ACC112 (cell line): ENCODE measurements around the gene GLI3.

Experiments used
- H2AFZ ChIP-seq: fragments of 200-600 bp; sonication (generic); one replicate; pipeline ENCODE4 v1.6.0; 2017; ENCODE audit warnings: antibody characterized with exemption, low read length; ENCODE audit not compliant: unreplicated experiment
- H3K27ac ChIP-seq: fragments of 200-600 bp; sonication (generic); 2 replicates; pipeline ENCODE4 v1.5.1; 2014; ENCODE audit warnings: low read depth, mild to moderate bottlenecking, antibody characterized with exemption, low read length, moderate library complexity
- H3K27me3 ChIP-seq: fragments of 200-600 bp; sonication (generic); 2 replicates; pipeline ENCODE4 v1.6.1; 2014; ENCODE audit warnings: mild to moderate bottlenecking, antibody characterized with exemption, low read length, moderate library complexity, mixed read lengths; ENCODE audit not compliant: insufficient read depth
- H3K36me3 ChIP-seq: fragments of 200-600 bp; sonication (generic); 2 replicates; pipeline ENCODE4 v1.6.1; 2016; ENCODE audit warnings: mild to moderate bottlenecking, antibody characterized with exemption, low read length, moderate library complexity, mixed read lengths; ENCODE audit not compliant: insufficient read depth
- H3K4me1 ChIP-seq: fragments of 200-600 bp; sonication (generic); one replicate; pipeline ENCODE4 v1.6.1; 2016; ENCODE audit warnings: low read length, mixed read lengths; ENCODE audit not compliant: insufficient read depth, unreplicated experiment, control insufficient read depth
- H3K4me3 ChIP-seq: fragments of 200-600 bp; sonication (generic); 2 replicates; pipeline ENCODE4 v1.5.1; 2014; ENCODE audit warnings: mild to moderate bottlenecking, low read depth, low read length
- H3K79me2 ChIP-seq: fragments of 200-600 bp; sonication (generic); one replicate; pipeline ENCODE4 v1.6.0; 2016; ENCODE audit warnings: low read length; ENCODE audit not compliant: control insufficient read depth, unreplicated experiment, insufficient read depth

The GLI3 gene

DNA sequence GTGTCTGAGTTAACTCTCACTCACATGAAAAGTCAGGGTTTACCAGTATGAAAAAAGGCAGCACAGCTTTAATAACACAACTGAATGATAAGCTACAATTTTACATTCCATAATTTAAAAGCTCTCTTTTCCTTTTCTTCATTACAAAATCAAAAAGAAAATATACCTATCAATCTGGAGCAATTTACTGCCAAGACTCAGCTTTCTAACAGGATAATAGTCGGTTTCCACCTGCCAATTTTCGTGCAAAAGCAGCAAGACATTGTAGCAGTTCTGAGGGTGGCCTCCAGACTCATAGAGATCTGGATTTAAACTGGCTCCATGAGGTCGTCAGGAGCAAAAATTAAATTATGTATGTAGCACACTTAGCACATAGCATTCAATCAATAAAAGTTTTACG is 191.0 kb downstream of the GLI3 start:
- no peaks in the 10 kb centered on the region for H3K79me2 ChIP-seq
- H3K27ac ChIP-seq, result no peak overlapping the region
- no peaks in the 10 kb centered on the region for H3K27me3 ChIP-seq
- H3K36me3 ChIP-seq, result no peaks in the 10 kb centered on the region
- H2AFZ ChIP-seq, result no peak overlapping the region
- no peak overlapping the region for H3K4me3 ChIP-seq
- no peaks in the 10 kb centered on the region for H3K4me1 ChIP-seq

DNA sequence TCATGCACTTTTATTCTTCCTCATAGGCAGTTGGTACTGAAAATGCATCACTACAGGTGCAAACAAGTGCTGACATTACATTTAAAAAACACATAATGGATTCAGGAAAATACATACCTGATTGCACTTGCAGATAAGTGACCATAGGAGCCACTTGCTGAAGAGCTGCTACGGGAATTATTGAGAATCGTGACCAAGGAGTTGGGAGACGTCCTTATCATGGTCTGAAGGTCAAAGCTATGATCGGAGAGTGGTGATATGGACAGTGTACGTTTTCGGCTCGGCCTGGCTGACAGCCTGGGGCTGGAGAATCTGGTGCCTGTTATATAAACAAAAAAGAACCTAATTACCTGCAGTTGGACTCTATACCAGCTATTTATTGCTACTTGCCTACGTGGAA is 197.1 kb downstream of the GLI3 start:
- Histone ChIP-seq H3K4me3 (no peak overlapping the region), H3K36me3 (peaks cover 8% of the 10 kb centered on the region; the same call in 1 of the 2 replicates), H3K4me1 (no peaks in the 10 kb centered on the region), H3K27ac (no peak overlapping the region), H3K79me2 (no peaks in the 10 kb centered on the region), H2AFZ (no peak overlapping the region), H3K27me3 (no peaks in the 10 kb centered on the region)

DNA sequence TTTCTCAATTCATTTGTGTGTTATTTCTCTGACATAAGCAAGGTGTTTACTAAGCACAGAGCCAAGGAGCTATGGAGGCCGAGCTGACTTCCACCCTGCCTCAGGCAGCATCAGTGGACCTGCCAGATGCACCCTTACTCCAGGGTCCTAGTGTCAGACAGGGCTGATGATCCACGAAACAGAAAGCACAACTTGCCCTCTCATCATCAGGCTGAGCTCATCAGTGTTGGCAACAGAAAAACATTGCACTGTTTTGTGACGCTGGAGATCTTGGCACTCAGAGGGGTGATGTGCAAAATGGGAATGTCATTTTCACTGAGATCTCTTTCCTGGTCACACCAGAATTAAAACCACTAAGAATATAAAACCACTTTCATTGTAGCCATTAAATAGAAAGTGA is 201.8 kb downstream of the GLI3 start:
- Histone ChIP-seq H3K79me2 (no peaks in the 10 kb centered on the region), H3K36me3 (peaks cover 8% of the 10 kb centered on the region; the same call in 1 of the 2 replicates), H3K4me1 (no peaks in the 10 kb centered on the region), H3K27me3 (no peaks in the 10 kb centered on the region), H3K4me3 (no peak overlapping the region), H2AFZ (no peak overlapping the region), H3K27ac (no peak overlapping the region)

GRCh38 chr7:42033480-42033879 is 203.5 kb downstream of the GLI3 start:
- Histone ChIP-seq H3K79me2 (no peaks in the 10 kb centered on the region), H3K36me3 (peaks cover 10% of the 10 kb centered on the region; the same call in 1 of the 2 replicates), H3K4me3 (no peak overlapping the region), H3K27me3 (no peaks in the 10 kb centered on the region), H3K27ac (no peak overlapping the region), H3K4me1 (no peaks in the 10 kb centered on the region), H2AFZ (no peak overlapping the region)

DNA sequence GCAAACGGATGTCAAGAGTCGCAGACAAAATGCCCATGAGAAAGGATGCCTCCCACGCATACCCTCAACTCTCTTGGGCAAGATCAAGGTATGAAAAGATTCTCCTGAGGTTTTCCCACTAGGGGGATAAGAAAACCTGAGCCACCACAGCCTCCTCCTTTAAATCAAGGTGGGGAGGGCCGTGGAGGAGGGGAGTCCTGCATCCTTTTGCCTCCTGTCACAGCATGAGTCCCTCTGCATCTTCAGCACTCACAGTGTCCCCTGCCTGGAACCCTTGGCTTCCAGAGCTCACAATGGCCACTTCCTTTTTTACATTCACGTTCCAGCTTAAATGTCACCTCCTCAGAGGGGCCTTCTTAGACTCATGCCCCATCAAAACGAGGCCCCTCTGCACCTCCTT is 207.6 kb downstream of the GLI3 start:
- H2AFZ ChIP-seq, result no peak overlapping the region
- no peaks in the 10 kb centered on the region for H3K4me1 ChIP-seq
- peaks cover 14% of the 10 kb centered on the region for H3K36me3 ChIP-seq
- no peak overlapping the region for H3K27ac ChIP-seq
- no peaks in the 10 kb centered on the region for H3K27me3 ChIP-seq
- H3K4me3 ChIP-seq, result no peak overlapping the region
- H3K79me2 ChIP-seq, result no peaks in the 10 kb centered on the region

- no peak overlapping the region for H3K27ac ChIP-seq
- no peak overlapping the region for H3K4me3 ChIP-seq
- H3K79me2 ChIP-seq, result no peaks in the 10 kb centered on the region
- H2AFZ ChIP-seq, result no peak overlapping the region
- peaks cover 15% of the 10 kb centered on the region for H3K36me3 ChIP-seq
- no peaks in the 10 kb centered on the region for H3K27me3 ChIP-seq
- no peaks in the 10 kb centered on the region for H3K4me1 ChIP-seq
Measured at GRCh38 chr7:42027521-42027920, 209.5 kb downstream of the GLI3 start.

- Histone ChIP-seq H3K4me1 (no peaks in the 10 kb centered on the region), H3K27me3 (no peaks in the 10 kb centered on the region), H2AFZ (no peak overlapping the region), H3K27ac (no peak overlapping the region), H3K36me3 (peaks cover 15% of the 10 kb centered on the region), H3K4me3 (no peak overlapping the region), H3K79me2 (no peaks in the 10 kb centered on the region)
Measured at GRCh38 chr7:42026622-42027197, 210.3 kb downstream of the GLI3 start.

DNA sequence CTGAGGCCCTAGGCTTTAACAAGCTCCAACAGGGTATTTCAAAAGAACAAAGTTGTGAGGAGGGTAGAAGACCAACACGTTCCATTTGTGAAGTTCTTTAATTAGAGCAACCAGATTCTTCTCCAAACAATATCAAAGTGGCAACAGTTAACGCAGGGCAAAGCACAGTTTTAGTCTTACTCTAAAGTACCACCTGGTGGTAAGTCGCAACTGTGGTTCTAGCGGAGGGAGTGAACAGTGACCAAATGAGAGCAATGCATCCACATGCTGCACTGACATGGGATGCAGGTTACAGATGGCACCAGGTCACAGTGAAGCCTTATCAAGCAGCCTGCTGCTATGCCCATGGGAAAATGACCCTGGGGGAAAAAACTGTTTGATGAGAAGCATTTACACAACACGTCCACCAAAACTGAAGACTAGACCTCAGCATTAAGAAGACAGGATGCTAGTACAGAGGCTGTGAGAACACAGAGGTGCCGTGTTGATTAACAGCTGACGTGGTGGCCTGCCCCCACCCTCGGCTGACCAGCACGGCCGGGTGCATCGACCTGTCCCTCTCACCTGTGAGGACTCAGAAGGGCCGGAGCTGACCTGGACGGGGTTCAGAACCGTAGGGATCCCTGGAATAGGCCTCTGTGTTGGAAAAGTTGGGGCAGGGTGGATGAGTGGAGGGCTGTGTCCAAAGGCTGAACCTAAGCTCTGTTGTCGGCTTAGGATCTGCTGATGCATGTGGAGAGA is 211.2 kb downstream of the GLI3 start:
- Histone ChIP-seq H3K79me2 (no peaks in the 10 kb centered on the region), H3K4me3 (no peak overlapping the region), H2AFZ (no peak overlapping the region), H3K27me3 (no peaks in the 10 kb centered on the region), H3K36me3 (peaks cover 15% of the 10 kb centered on the region), H3K27ac (no peak overlapping the region), H3K4me1 (no peaks in the 10 kb centered on the region)

DNA sequence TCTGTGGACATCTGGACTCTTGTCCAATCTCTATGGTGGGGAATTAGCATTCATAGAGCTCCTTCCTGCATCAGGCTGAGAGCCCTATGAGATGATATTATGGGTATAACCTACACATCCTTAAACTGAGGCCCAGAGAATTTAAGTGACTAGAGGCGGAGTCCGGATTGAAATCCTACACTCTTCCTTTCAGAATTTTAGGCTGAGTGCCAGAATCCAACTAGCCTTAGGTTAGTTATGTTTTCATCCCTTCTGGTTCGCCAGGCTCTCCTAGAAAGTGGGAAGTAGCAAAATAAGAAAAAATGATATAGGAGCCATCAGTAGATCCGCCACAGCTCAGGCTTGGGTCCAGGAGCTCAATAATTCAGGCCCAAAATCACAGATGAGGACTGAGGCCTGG is 212.5 kb downstream of the GLI3 start:
- H3K27me3 ChIP-seq, result no peaks in the 10 kb centered on the region
- H2AFZ ChIP-seq, result no peak overlapping the region
- H3K4me1 ChIP-seq, result no peaks in the 10 kb centered on the region
- H3K27ac ChIP-seq, result no peak overlapping the region
- H3K79me2 ChIP-seq, result no peaks in the 10 kb centered on the region
- H3K4me3 ChIP-seq, result no peak overlapping the region
- H3K36me3 ChIP-seq, result peaks cover 13% of the 10 kb centered on the region

GRCh38 chr7:42023262-42023661 is 213.7 kb downstream of the GLI3 start:
- Histone ChIP-seq H3K4me3 (no peak overlapping the region), H3K27ac (no peak overlapping the region), H3K36me3 (peaks cover 13% of the 10 kb centered on the region), H3K4me1 (no peaks in the 10 kb centered on the region), H3K79me2 (no peaks in the 10 kb centered on the region), H3K27me3 (no peaks in the 10 kb centered on the region), H2AFZ (no peak overlapping the region)

GRCh38 chr7:42022791-42023190 is 214.2 kb downstream of the GLI3 start:
- no peaks in the 10 kb centered on the region for H3K27me3 ChIP-seq

More at GRCh38 chr7:42022791-42023190, 214.2 kb downstream of the GLI3 start:
- Histone ChIP-seq H3K36me3 (peaks cover 13% of the 10 kb centered on the region), H3K4me3 (no peak overlapping the region), H3K79me2 (no peaks in the 10 kb centered on the region), H3K4me1 (no peaks in the 10 kb centered on the region), H2AFZ (no peak overlapping the region), H3K27ac (no peak overlapping the region)
